ENCODE results near the gene ZNF99.
"Not testable (repeated sequence)": the region's sequence is repeated elsewhere in the genome, so short reads cannot be mapped to it uniquely, and the experiment has no call there.

The ZNF99 gene

GRCh38 chr19:22783651-22784410 is at the start of gene ZNF99:
ZNF99 (minus strand) TSS chr19:22784151; CDS start chr19:22784016, 135 bp downstream.
- DNase-seq, result peak; percentile 2

- DNase-seq, result no peak
Measured at GRCh38 chr19:22832031-22832762, 48.2 kb upstream of the ZNF99 start, which contains the start of gene ZNF723. ZNF723 (plus strand) TSS chr19:22832291; CDS start chr19:22832380, 89 bp downstream.

GRCh38 chr19:22831211-22831610 is 47.3 kb upstream of the ZNF99 start:
- DNase-seq, result no peak

- DNase-seq, result no peak
Measured at GRCh38 chr19:22814124-22814523, 30.2 kb upstream of the ZNF99 start.

GRCh38 chr19:22807061-22807835 is 23.3 kb upstream of the ZNF99 start:
- no peak for DNase-seq

- DNase-seq, result no peak
Measured at GRCh38 chr19:22806418-22806817, 22.5 kb upstream of the ZNF99 start.

GRCh38 chr19:22797040-22797439 is 13.1 kb upstream of the ZNF99 start:
- no peak for DNase-seq

- DNase-seq, result not testable (repeated sequence)
Measured at GRCh38 chr19:22792863-22793262, 8.9 kb upstream of the ZNF99 start.

GRCh38 chr19:22735911-22736645 is 47.9 kb downstream of the ZNF99 start:
- peak; percentile 13 for DNase-seq

- DNase-seq, result no peak
Measured at GRCh38 chr19:22733691-22734090, 50.3 kb downstream of the ZNF99 start.

GRCh38 chr19:22728214-22728613 is 55.7 kb downstream of the ZNF99 start:
- DNase-seq, result not testable (repeated sequence)

GRCh38 chr19:22721533-22721932 is 62.4 kb downstream of the ZNF99 start:
- DNase-seq, result not testable (repeated sequence)

- DNase-seq, result no peak
Measured at GRCh38 chr19:22708983-22709382, 75.0 kb downstream of the ZNF99 start.

GRCh38 chr19:22703096-22703495 is 80.9 kb downstream of the ZNF99 start:
- DNase-seq, result not testable (repeated sequence)

GRCh38 chr19:22702661-22703060 is 81.3 kb downstream of the ZNF99 start:
- not testable (repeated sequence) for DNase-seq
